ENCODE measurements around the gene ZFP1.

GRCh38 chr16:75121949-75122568 is 26.3 kb upstream of the ZFP1 start:
- TF ChIP-seq POLR2AphosphoS5 (IDR thresholded peaks at IDR 0.05; ENCODE audit: borderline replicate concordance, low read depth, low read length) (no peak), EZH2 (IDR thresholded peaks at IDR 0.05) (no peak), FOXP2 (optimal IDR thresholded peaks at IDR 0.05; ENCODE audit: control extremely low read depth, extremely low read length, insufficient read depth) (no peak)
